ENCODE measurements around the gene CRAMP1.

CRAMP1 gene

GRCh38 chr16:1596516-1596915 is 15.6 kb upstream of the CRAMP1 start:
- no peak for DNase-seq (ENCODE audit: low read depth in 1 of 2, low spot score in 1 of 2)

- DNase-seq (ENCODE audit: low read depth in 1 of 2, low spot score in 1 of 2), result no peak
Measured at GRCh38 chr16:1597154-1597553, 15.0 kb upstream of the CRAMP1 start.

GRCh38 chr16:1601031-1601430 is 11.1 kb upstream of the CRAMP1 start:
- DNase-seq (ENCODE audit: low read depth in 1 of 2, low spot score in 1 of 2), result no peak

GRCh38 chr16:1601489-1601888 is 10.7 kb upstream of the CRAMP1 start:
- no peak for DNase-seq (ENCODE audit: low read depth in 1 of 2, low spot score in 1 of 2)

- DNase-seq (ENCODE audit: low read depth in 1 of 2, low spot score in 1 of 2), result no peak
Measured at GRCh38 chr16:1602285-1602684, 9.9 kb upstream of the CRAMP1 start.

GRCh38 chr16:1606774-1607173 is 5.4 kb upstream of the CRAMP1 start:
- DNase-seq (ENCODE audit: low read depth in 1 of 2, low spot score in 1 of 2), result no peak

- DNase-seq (ENCODE audit: low read depth in 1 of 2, low spot score in 1 of 2), result no peak
Measured at GRCh38 chr16:1607971-1608370, 4.2 kb upstream of the CRAMP1 start.

GRCh38 chr16:1610071-1610898 is 1.9 kb upstream of the CRAMP1 start:
- DNase-seq (ENCODE audit: low read depth in 1 of 2, low spot score in 1 of 2), result peak; percentile 82 to 91

GRCh38 chr16:1610899-1611632 is 1.1 kb upstream of the CRAMP1 start:
- DNase-seq (ENCODE audit: low read depth in 1 of 2, low spot score in 1 of 2), result no peak

GRCh38 chr16:1613211-1613622 is 1.1 kb downstream of the CRAMP1 start:
- no peak for DNase-seq (ENCODE audit: low read depth in 1 of 2, low spot score in 1 of 2)

- no peak for DNase-seq (ENCODE audit: low read depth in 1 of 2, low spot score in 1 of 2)
Measured at GRCh38 chr16:1613728-1614455, 1.7 kb downstream of the CRAMP1 start.

- no peak for DNase-seq (ENCODE audit: low read depth in 1 of 2, low spot score in 1 of 2)
Measured at GRCh38 chr16:1614456-1615102, 2.4 kb downstream of the CRAMP1 start.

- no peak for DNase-seq (ENCODE audit: low read depth in 1 of 2, low spot score in 1 of 2)
Measured at GRCh38 chr16:1615761-1616160, 3.6 kb downstream of the CRAMP1 start.

- no peak for DNase-seq (ENCODE audit: low read depth in 1 of 2, low spot score in 1 of 2)
Measured at GRCh38 chr16:1619976-1620375, 7.8 kb downstream of the CRAMP1 start.

GRCh38 chr16:1620391-1620790 is 8.2 kb downstream of the CRAMP1 start:
- no peak for DNase-seq (ENCODE audit: low read depth in 1 of 2, low spot score in 1 of 2)

- no peak for DNase-seq (ENCODE audit: low read depth in 1 of 2, low spot score in 1 of 2)
Measured at GRCh38 chr16:1621851-1622250, 9.7 kb downstream of the CRAMP1 start.

GRCh38 chr16:1626327-1626726 is 14.2 kb downstream of the CRAMP1 start:
- no peak for DNase-seq (ENCODE audit: low read depth in 1 of 2, low spot score in 1 of 2)

- DNase-seq (ENCODE audit: low read depth in 1 of 2, low spot score in 1 of 2), result no peak
Measured at GRCh38 chr16:1626776-1627175, 14.6 kb downstream of the CRAMP1 start.

- no peak for DNase-seq (ENCODE audit: low read depth in 1 of 2, low spot score in 1 of 2)
Measured at GRCh38 chr16:1630450-1631213, 18.5 kb downstream of the CRAMP1 start.

- DNase-seq (ENCODE audit: low read depth in 1 of 2, low spot score in 1 of 2), result no peak
Measured at GRCh38 chr16:1631230-1631629, 19.1 kb downstream of the CRAMP1 start.

Data from stimulated activated CD4-positive, alpha-beta T cell treated with anti-CD3 and anti-CD28 coated beads, Interleukin-15, amount 100 ng/mL, for 1 hour (primary cell).